ENCODE data around the gene CPNE4.

Gene CPNE4

DNA sequence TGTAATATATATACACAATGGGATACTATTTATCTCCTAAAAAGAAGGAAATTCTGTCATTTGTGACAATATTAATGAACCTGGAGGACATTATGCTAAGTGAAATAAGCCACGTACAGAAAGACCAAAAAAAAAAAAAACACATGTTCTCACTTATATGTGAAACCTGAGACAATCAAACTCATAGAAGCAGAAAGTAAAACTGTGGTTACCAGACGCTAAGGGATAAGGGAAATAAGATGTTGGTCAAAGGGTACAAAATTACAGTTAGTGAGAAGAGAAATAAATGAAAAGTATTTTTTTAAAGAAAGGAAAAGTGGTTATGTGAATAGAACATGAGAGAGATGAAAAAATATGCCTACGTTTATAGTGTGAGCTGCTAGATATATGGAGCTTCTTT lies 101.1 kb downstream of the CPNE4 start:
- FAIRE-seq: no peak
- no peak for DNase-seq (ENCODE audit: insufficient read length, low spot score)
- TF ChIP-seq, protein P1, sequence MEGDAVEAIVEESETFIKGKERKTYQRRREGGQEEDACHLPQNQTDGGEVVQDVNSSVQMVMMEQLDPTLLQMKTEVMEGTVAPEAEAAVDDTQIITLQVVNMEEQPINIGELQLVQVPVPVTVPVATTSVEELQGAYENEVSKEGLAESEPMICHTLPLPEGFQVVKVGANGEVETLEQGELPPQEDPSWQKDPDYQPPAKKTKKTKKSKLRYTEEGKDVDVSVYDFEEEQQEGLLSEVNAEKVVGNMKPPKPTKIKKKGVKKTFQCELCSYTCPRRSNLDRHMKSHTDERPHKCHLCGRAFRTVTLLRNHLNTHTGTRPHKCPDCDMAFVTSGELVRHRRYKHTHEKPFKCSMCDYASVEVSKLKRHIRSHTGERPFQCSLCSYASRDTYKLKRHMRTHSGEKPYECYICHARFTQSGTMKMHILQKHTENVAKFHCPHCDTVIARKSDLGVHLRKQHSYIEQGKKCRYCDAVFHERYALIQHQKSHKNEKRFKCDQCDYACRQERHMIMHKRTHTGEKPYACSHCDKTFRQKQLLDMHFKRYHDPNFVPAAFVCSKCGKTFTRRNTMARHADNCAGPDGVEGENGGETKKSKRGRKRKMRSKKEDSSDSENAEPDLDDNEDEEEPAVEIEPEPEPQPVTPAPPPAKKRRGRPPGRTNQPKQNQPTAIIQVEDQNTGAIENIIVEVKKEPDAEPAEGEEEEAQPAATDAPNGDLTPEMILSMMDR (IDR thresholded peaks at IDR 0.05; ENCODE audit: insufficient read depth, missing control alignments): no peak

DNA sequence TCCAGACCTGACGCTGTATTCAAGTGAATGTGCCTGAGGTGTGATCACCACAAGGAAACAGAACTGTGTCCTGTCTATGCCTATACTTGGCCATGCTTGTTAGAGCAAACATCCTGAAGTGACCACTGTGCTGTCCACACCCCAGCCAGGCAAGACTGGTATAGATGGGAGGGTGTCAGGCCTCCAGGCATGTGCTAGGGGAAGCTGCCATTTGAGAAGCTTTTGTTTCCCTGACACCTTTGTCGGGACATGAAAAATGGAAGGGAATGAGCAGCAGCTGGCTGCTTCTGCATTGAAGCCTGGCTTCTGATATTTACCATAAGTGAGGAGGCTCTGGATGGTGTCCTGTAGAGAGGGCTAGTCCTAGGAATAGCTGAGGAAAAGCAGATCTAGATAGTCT lies 106.2 kb downstream of the CPNE4 start:
- FAIRE-seq (no peak), DNase-seq (ENCODE audit: insufficient read length, low spot score) (no peak)
- TF ChIP-seq, protein P1 (IDR thresholded peaks at IDR 0.05; ENCODE audit: insufficient read depth, missing control alignments): no peak

DNA sequence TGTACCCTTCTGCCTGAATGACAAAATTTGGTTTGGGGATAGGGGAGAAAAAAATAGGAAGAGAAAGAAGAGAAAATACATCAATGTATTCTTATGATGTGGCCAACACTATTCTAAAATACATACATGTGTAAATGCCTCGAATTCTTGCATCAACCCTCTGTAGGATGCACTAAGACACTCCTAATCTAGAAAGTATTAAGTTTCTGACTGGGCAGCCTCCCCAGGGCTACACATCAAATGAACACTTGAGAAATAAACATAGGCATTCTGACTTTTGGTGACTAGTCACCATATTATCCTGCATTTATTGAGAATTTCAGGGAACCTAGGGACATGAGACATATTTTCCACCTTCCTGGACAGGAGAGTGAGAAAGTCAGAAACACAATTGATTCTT lies 109.2 kb downstream of the CPNE4 start:
- no peak for FAIRE-seq
- TF ChIP-seq, protein P1 (IDR thresholded peaks at IDR 0.05; ENCODE audit: insufficient read depth, missing control alignments): no peak
- no peak for DNase-seq (ENCODE audit: insufficient read length, low spot score)

DNA sequence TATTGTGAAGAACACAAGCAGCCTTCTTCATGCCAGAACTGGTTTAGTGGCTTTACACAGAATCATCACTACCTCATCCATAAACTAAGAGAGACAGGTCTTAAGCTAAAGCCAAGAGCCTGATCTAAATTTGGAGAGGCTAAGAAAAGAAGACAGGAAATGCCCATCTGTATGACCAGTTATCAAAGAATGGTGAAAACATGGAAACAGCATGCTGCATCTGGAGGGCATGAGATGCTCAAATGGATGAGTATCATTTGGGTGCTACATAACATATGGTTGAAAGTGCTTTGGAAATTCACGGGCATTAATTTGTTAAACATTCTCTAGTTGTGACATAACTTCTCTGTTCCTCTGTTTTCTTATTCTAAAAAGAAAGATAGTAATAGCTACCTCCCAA lies 112.5 kb downstream of the CPNE4 start:
- FAIRE-seq: no peak
- no peak for DNase-seq (ENCODE audit: insufficient read length, low spot score)

DNA sequence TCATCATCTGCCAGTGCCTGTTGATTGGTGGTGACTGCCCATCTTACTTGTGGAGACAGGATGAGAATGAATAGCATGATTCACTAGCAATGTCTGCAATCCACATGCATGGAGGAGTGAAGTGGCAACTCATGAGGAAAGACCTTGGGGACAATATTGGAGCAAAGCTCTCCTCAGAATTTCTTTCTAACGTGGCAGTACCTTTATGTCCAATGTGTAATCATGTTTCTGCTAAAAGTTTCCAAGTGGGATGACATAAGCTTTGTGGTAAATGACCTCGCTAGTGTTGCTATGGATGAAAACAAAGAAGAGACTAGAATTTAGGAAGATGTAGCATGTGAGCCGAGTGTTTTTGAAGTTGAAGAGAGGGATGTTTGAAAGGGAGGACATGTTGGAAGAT lies 117.8 kb downstream of the CPNE4 start:
- TF ChIP-seq, protein P1 (IDR thresholded peaks at IDR 0.05; ENCODE audit: insufficient read depth, missing control alignments): no peak
- DNase-seq (ENCODE audit: insufficient read length, low spot score) (no peak), FAIRE-seq (no peak)

More for the DNA sequence above, 112.5 kb downstream of the CPNE4 start:
- TF ChIP-seq, protein P1 (IDR thresholded peaks at IDR 0.05; ENCODE audit: insufficient read depth, missing control alignments): no peak

DNA sequence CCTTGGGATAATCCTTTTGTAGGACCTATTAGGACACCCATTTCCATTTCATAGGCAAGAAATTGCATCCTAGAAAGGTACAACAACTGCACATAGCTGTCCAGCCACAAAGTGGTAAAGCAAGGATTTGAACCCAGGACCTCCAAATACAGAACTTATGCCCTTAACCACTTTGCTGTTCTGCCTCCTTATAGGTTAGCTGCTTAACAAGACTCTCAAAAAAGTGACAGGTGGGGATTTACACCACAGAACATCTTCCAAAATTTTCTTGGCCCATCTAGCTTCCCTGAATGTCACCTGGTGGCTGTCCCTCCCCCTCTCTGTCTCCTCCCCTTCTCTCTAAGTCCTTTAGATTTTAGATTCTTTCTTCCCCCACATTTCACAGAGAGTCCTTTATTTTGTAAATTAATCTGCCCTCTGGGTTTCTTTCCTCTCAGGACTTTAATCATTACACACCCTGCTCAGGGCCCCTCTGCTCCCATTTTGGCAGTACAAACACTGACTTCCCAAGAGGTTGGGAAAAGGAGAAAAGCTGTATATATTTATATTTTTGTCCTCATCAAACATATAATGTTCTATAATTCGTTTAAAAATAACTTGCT lies 120.6 kb downstream of the CPNE4 start:
- no peak for FAIRE-seq
- TF ChIP-seq, protein P1 (IDR thresholded peaks at IDR 0.05; ENCODE audit: insufficient read depth, missing control alignments): no peak
- no peak for DNase-seq (ENCODE audit: insufficient read length, low spot score)

DNA sequence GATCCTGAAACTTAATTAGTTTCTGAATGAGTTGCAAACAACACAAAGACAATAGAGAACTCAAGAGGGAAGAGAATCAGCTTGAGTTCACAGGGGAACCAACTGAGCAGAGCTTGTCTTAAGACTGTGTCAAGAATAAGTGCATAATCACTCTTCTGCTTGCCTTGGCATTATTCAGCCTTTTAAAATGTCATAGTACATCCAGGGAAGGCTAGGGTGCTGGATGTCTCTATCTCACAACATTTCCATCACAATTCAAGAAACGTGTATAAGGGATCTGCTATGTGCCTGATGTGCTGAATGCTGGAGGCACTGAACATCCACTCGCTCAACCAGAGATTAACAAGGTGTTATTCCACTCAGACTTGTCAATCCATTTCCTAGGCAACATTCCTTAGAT lies 122.6 kb downstream of the CPNE4 start:
- FAIRE-seq (no peak), DNase-seq (ENCODE audit: insufficient read length, low spot score) (no peak)
- TF ChIP-seq, protein P1 (IDR thresholded peaks at IDR 0.05; ENCODE audit: insufficient read depth, missing control alignments): no peak

All from D721Med (cell line).